ENCODE measurements around the gene RFX4.

The RFX4 gene

DNA sequence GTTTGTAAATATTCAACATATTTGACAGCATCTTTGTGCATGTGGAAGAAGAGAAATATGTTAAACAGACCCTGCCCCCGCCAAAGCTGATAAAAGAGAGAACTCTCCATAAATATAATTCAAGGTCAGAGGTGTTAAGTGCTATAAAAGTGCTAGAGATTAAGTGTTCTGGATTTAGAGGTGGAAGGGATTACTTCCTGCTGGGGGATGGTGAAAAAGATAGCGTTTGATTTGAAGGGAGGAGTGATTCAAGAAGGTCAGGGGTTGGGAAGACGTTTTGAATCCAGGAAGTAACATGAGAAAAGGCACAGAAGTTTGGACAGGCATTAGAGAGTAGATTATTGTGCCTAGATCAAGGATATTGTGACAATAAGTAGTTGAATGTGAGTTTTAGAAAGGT lies 221.9 kb downstream of the RFX4 start:
- Histone ChIP-seq H3K36me3 (ENCODE audit: control insufficient read depth in 2 of 2, insufficient read depth in 2 of 2, low read length in 2 of 2) (peaks cover 0 to 7% of the 10 kb centered on the region in 2 donors), H3K9ac (ENCODE audit: low read length in 2 of 2) (no peak overlapping the region), H3K9me3 (ENCODE audit: control insufficient read depth in 2 of 2, low read length in 2 of 2) (no peaks in the 10 kb centered on the region), H3K4me3 (ENCODE audit: low read length in 2 of 2) (no peak overlapping the region), H3K27ac (ENCODE audit: low read length) (no peak overlapping the region), H3K4me1 (ENCODE audit: control insufficient read depth, insufficient read depth, low read length) (no peaks in the 10 kb centered on the region), H3K27me3 (ENCODE audit: control insufficient read depth in 1 of 2, insufficient read depth in 2 of 2, low read length in 2 of 2) (no peaks in the 10 kb centered on the region)
